WTC11 (cell line): Measurements from ENCODE around the gene SMOC2. TPM values are rescaled to one million over a fixed set of nuclear protein-coding genes. Genes with fewer than 3 reads are reported as not detected.

Source experiments
- ATAC-seq: fragments of 200-7000 bp; cut with Tn5 transposase; 2 replicates; pipeline ENCODE4 v1.10.0; 2021; ENCODE audit warnings: mild to moderate bottlenecking, moderate library complexity
- CTCF ChIA-PET: fragments of 300-600 bp; sonication (Branson Sonifier 250); formaldehyde crosslinking; loops from one replicate; lab custom pipeline; 2021; ENCODE audit warnings: antibody characterized with exemption; lab: Charles Lee
- POLR2A ChIA-PET: fragments of 350-600 bp; sonication (Branson Sonifier 250); formaldehyde crosslinking; loops from one replicate; lab custom pipeline; 2021; ENCODE audit warnings: antibody characterized with exemption; lab: Charles Lee
- DNase-seq: peaks from one replicate; pipeline ENCODE4 v3.0.0; 2021; ENCODE audit warnings: low spot score
- H3K27ac Mint-ChIP-seq: 2 replicates; pipeline ENCODE4 v1.8.0; 2021; ENCODE audit warnings: mixed read lengths
- H3K27me3 Mint-ChIP-seq: 2 replicates; pipeline ENCODE4 v1.8.0; 2021; ENCODE audit warnings: low read depth, mild to moderate bottlenecking, moderate library complexity, mixed read lengths
- H3K36me3 Mint-ChIP-seq: 2 replicates; pipeline ENCODE4 v1.8.0; 2021; ENCODE audit warnings: mixed read lengths
- H3K4me1 Mint-ChIP-seq: 2 replicates; pipeline ENCODE4 v1.8.0; 2022; ENCODE audit warnings: mixed read lengths
- H3K4me3 Mint-ChIP-seq: 2 replicates; pipeline ENCODE4 v1.8.0; 2021; ENCODE audit warnings: mild to moderate bottlenecking, moderate library complexity, mixed read lengths
- H3K9me3 Mint-ChIP-seq: 2 replicates; pipeline ENCODE4 v1.8.0; 2021; ENCODE audit warnings: mixed read lengths
- ARID4B ChIP-seq: sonication (generic); formaldehyde crosslinking; IDR thresholded peaks from 2 replicates; pipeline ENCODE4 v1.8.0; 2023; ENCODE audit warnings: missing genetic modification reagents, mild to moderate bottlenecking, borderline replicate concordance
- E2F5 ChIP-seq: sonication (generic); formaldehyde crosslinking; IDR thresholded peaks from 2 replicates; pipeline ENCODE4 v1.8.1; 2022; ENCODE audit warnings: mild to moderate bottlenecking, moderate library complexity, missing genetic modification reagents
- ELF4 ChIP-seq: sonication (generic); formaldehyde crosslinking; IDR thresholded peaks from 2 replicates; pipeline ENCODE4 v1.8.1; 2022; ENCODE audit warnings: low read depth, mild to moderate bottlenecking, moderate library complexity, missing genetic modification reagents
- FOXJ3 ChIP-seq: sonication (generic); formaldehyde crosslinking; IDR thresholded peaks from 2 replicates; pipeline ENCODE4 v1.9.0; 2021; ENCODE audit warnings: missing genetic modification reagents, mild to moderate bottlenecking, borderline replicate concordance
- IRF2 ChIP-seq: sonication (generic); formaldehyde crosslinking; IDR thresholded peaks from 2 replicates; pipeline ENCODE4 v1.8.0; 2022; ENCODE audit warnings: low read depth, missing genetic modification reagents, borderline replicate concordance
- MXD4 ChIP-seq: fragments of 250-450 bp; sonication (Bioruptor Pico); IDR thresholded peaks from 2 replicates; pipeline ENCODE4 v1.8.0; 2021; ENCODE audit warnings: mild to moderate bottlenecking, moderate library complexity, borderline replicate concordance
- NR2C2 ChIP-seq: sonication (generic); formaldehyde crosslinking; IDR thresholded peaks from 2 replicates; pipeline ENCODE4 v1.8.0; 2022; ENCODE audit warnings: mild to moderate bottlenecking, missing genetic modification reagents
- SMAD4 ChIP-seq: sonication (generic); formaldehyde crosslinking; IDR thresholded peaks from 2 replicates; pipeline ENCODE4 v1.8.0; 2022; ENCODE audit warnings: mild to moderate bottlenecking, missing genetic modification reagents
- SOX15 ChIP-seq: fragments of 250-450 bp; sonication (Bioruptor Pico); IDR thresholded peaks from 2 replicates; pipeline ENCODE4 v1.9.0; 2021; ENCODE audit warnings: mild to moderate bottlenecking
- SP1 ChIP-seq: sonication (generic); formaldehyde crosslinking; conservative IDR thresholded peaks from 2 replicates; pipeline ENCODE4 v1.8.1; 2022; ENCODE audit warnings: missing genetic modification reagents
- STAT6 ChIP-seq: sonication (generic); formaldehyde crosslinking; conservative IDR thresholded peaks from 2 replicates; pipeline ENCODE4 v1.8.1; 2023; ENCODE audit warnings: mild to moderate bottlenecking, low read depth, missing genetic modification reagents, moderate library complexity
- TP53 ChIP-seq: sonication (generic); formaldehyde crosslinking; IDR thresholded peaks from 2 replicates; pipeline ENCODE4 v1.8.1; 2023; ENCODE audit warnings: mild to moderate bottlenecking, missing genetic modification reagents
- USF1 ChIP-seq: sonication (generic); formaldehyde crosslinking; IDR thresholded peaks from 2 replicates; pipeline ENCODE4 v1.8.0; 2022; ENCODE audit warnings: mild to moderate bottlenecking, missing genetic modification reagents
- ZNF423 ChIP-seq: fragments of 250-450 bp; sonication (Bioruptor Pico); IDR thresholded peaks from 2 replicates; pipeline ENCODE4 v2.1.2; 2022; ENCODE audit warnings: mild to moderate bottlenecking, moderate library complexity
- total RNA-seq: library from RNA; stranded (reverse); gene quantifications from 3 replicates; pipeline ENCODE4 v1.2.3, GENCODE V29; 2021
- TF ChIP-seq, protein P1 (sequence below): sonication (generic); formaldehyde crosslinking; IDR thresholded peaks from 2 replicates; pipeline ENCODE4 v1.8.1; 2023; ENCODE audit warnings: mild to moderate bottlenecking, missing genetic modification reagents
- TF ChIP-seq, protein P2 (sequence below): sonication (generic); formaldehyde crosslinking; IDR thresholded peaks from 2 replicates; pipeline ENCODE4 v1.8.1; 2022; ENCODE audit warnings: low read depth, missing genetic modification reagents, borderline replicate concordance
- TF ChIP-seq, protein P3 (sequence below): fragments of 250-450 bp; sonication (Bioruptor Pico); IDR thresholded peaks from 2 replicates; pipeline ENCODE4 v1.9.0; 2021; ENCODE audit warnings: mild to moderate bottlenecking
- TF ChIP-seq, protein P4 (sequence below): fragments of 250-450 bp; sonication (Bioruptor Pico); IDR thresholded peaks from 2 replicates; pipeline ENCODE4 v2.1.2; 2022; ENCODE audit warnings: mild to moderate bottlenecking, moderate library complexity

The SMOC2 gene
- total RNA-seq, 1 experiment from 2014 or later, result 3.9 TPM

DNA sequence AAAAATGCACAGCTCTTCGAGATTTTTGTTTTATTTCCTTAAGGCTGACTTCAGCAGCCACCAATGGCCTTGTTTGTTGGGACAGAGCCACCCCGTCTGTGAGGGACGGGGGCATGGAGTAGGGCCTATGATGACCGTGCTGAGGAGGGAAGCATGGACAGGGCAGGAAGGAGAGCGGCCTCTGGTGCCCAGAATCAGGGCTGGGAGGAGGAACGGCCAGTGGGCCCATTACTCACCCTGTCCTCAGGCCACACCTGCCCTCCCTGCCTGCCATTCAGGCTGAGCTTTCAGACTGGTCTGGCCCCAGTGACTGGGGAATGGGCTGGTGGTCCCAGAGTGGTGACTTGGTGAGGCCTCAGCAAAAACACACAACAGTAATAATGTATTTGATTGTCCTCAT, 104.4 kb downstream of the SMOC2 start (continued):
- TF ChIP-seq ARID4B (CRISPR knock-in tag) (no peak), TP53 (CRISPR knock-in tag) (no peak), ELF4 (CRISPR knock-in tag) (no peak)
- TF ChIP-seq, protein P1, sequence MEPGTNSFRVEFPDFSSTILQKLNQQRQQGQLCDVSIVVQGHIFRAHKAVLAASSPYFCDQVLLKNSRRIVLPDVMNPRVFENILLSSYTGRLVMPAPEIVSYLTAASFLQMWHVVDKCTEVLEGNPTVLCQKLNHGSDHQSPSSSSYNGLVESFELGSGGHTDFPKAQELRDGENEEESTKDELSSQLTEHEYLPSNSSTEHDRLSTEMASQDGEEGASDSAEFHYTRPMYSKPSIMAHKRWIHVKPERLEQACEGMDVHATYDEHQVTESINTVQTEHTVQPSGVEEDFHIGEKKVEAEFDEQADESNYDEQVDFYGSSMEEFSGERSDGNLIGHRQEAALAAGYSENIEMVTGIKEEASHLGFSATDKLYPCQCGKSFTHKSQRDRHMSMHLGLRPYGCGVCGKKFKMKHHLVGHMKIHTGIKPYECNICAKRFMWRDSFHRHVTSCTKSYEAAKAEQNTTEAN, result no peak
- TF ChIP-seq, protein P2, sequence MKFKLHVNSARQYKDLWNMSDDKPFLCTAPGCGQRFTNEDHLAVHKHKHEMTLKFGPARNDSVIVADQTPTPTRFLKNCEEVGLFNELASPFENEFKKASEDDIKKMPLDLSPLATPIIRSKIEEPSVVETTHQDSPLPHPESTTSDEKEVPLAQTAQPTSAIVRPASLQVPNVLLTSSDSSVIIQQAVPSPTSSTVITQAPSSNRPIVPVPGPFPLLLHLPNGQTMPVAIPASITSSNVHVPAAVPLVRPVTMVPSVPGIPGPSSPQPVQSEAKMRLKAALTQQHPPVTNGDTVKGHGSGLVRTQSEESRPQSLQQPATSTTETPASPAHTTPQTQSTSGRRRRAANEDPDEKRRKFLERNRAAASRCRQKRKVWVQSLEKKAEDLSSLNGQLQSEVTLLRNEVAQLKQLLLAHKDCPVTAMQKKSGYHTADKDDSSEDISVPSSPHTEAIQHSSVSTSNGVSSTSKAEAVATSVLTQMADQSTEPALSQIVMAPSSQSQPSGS (CRISPR knock-in tag), result no peak

GRCh38 chr6:168546151-168546550, 105.2 kb downstream of the SMOC2 start:
- TF ChIP-seq SMAD4 (CRISPR knock-in tag), result no peak
- no peak for TF ChIP-seq SOX15 (CRISPR knock-in tag)
- TF ChIP-seq NR2C2 (CRISPR knock-in tag), result no peak
- no peak overlapping the region for H3K27ac Mint-ChIP-seq
- no peak for ATAC-seq
- DNase-seq, result no peak
- POLR2A ChIA-PET, result no interaction called here
- H3K36me3 Mint-ChIP-seq, result no peaks in the 10 kb centered on the region; the same call in 1 of the 2 replicates
- H3K4me1 Mint-ChIP-seq, result peaks cover 17% of the 10 kb centered on the region
- no peaks in the 10 kb centered on the region for H3K27me3 Mint-ChIP-seq
- H3K9me3 Mint-ChIP-seq, result peaks cover 5% of the 10 kb centered on the region
- no peak overlapping the region for H3K4me3 Mint-ChIP-seq
- CTCF ChIA-PET, result interaction anchor here (0.7 kb wide), 1 partner anchor 38 kb away, joined by 3 read pairs; no protein-coding TSS in a partner anchor

DNA sequence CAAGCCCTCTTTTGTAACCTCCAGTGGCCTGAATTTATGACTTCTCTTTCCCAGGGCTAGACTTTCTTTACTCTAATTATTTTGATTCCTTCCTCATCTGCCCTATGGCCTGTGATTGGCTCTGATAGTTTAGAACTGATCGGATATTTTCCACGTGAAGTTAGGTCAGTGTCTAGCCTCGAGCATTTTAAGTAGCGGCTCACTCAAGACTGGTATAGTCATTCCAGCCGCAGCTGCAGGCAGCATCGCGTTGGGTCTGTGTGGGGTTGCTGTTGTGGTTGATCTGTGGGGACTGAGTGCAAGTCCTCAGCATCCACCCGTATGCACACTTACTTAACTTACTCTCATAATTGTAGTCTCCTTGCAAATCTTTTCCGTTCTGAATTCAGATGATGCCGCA, 105.7 kb downstream of the SMOC2 start:
- no peak for DNase-seq
- Mint-ChIP-seq H3K36me3 (no peaks in the 10 kb centered on the region; the same call in 1 of the 2 replicates), H3K27me3 (no peaks in the 10 kb centered on the region), H3K9me3 (peaks cover 5% of the 10 kb centered on the region), H3K4me1 (peaks cover 11% of the 10 kb centered on the region), H3K4me3 (no peak overlapping the region), H3K27ac (no peak overlapping the region)
- no peak for ATAC-seq
- ChIA-PET CTCF (no interaction called here), POLR2A (no interaction called here)
- no peak for TF ChIP-seq ZNF423 (CRISPR knock-in tag)
- TF ChIP-seq, protein P3, sequence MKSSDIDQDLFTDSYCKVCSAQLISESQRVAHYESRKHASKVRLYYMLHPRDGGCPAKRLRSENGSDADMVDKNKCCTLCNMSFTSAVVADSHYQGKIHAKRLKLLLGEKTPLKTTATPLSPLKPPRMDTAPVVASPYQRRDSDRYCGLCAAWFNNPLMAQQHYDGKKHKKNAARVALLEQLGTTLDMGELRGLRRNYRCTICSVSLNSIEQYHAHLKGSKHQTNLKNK (CRISPR knock-in tag), result no peak
- TF ChIP-seq STAT6 (CRISPR knock-in tag), result no peak
- TF ChIP-seq FOXJ3 (CRISPR knock-in tag), result no peak
- no peak for TF ChIP-seq USF1 (CRISPR knock-in tag)
- no peak for TF ChIP-seq MXD4 (CRISPR knock-in tag)
- no peak for TF ChIP-seq IRF2 (CRISPR knock-in tag)
- TF ChIP-seq, protein P4, sequence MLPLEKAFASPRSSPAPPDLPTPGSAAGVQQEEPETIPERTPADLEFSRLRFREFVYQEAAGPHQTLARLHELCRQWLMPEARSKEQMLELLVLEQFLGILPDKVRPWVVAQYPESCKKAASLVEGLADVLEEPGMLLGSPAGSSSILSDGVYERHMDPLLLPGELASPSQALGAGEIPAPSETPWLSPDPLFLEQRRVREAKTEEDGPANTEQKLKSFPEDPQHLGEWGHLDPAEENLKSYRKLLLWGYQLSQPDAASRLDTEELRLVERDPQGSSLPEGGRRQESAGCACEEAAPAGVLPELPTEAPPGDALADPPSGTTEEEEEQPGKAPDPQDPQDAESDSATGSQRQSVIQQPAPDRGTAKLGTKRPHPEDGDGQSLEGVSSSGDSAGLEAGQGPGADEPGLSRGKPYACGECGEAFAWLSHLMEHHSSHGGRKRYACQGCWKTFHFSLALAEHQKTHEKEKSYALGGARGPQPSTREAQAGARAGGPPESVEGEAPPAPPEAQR (CRISPR knock-in tag), result no peak
- TF ChIP-seq SP1 (CRISPR knock-in tag), result no peak
- TF ChIP-seq TP53 (CRISPR knock-in tag), result no peak
- TF ChIP-seq E2F5, result no peak
